ENCODE results near the gene EEF1A2.
"Not testable (repeated sequence)": the region's sequence is repeated elsewhere in the genome, so short reads cannot be mapped to it uniquely, and the experiment has no call there.

Gene EEF1A2

GRCh38 chr20:63484236-63484635 is 14.6 kb downstream of the EEF1A2 start:
- DNase-seq: no peak

GRCh38 chr20:63483834-63484233 is 15.0 kb downstream of the EEF1A2 start:
- no peak for DNase-seq

- peak; percentile 21 for DNase-seq
Measured at GRCh38 chr20:63482021-63482587, 16.8 kb downstream of the EEF1A2 start.

GRCh38 chr20:63481503-63481902 is 17.4 kb downstream of the EEF1A2 start:
- DNase-seq: no peak

- DNase-seq: not testable (repeated sequence)
Measured at GRCh38 chr20:63479695-63480419, 19.0 kb downstream of the EEF1A2 start.

- no peak for DNase-seq
Measured at GRCh38 chr20:63478346-63479302, 20.3 kb downstream of the EEF1A2 start.

GRCh38 chr20:63477944-63478343 is 20.9 kb downstream of the EEF1A2 start:
- DNase-seq: no peak

- DNase-seq: no peak
Measured at GRCh38 chr20:63477061-63477616, 21.7 kb downstream of the EEF1A2 start.

- DNase-seq: no peak
Measured at GRCh38 chr20:63475209-63475608, 23.7 kb downstream of the EEF1A2 start.

- no peak for DNase-seq
Measured at GRCh38 chr20:63473555-63474449, 25.1 kb downstream of the EEF1A2 start.

- no peak for DNase-seq
Measured at GRCh38 chr20:63472862-63473390, 26.0 kb downstream of the EEF1A2 start.

- no peak for DNase-seq
Measured at GRCh38 chr20:63471981-63472831, 26.7 kb downstream of the EEF1A2 start, which contains the start of gene KCNQ2. TSS of gene KCNQ2 (minus strand) at chr20:63472655. CDS start at chr20:63472463, 192 bp downstream.

GRCh38 chr20:63471717-63471980 is 27.2 kb downstream of the EEF1A2 start:
- DNase-seq: no peak

- no peak for DNase-seq
Measured at GRCh38 chr20:63471002-63471716, 27.7 kb downstream of the EEF1A2 start.

GRCh38 chr20:63470410-63470809 is 28.5 kb downstream of the EEF1A2 start:
- DNase-seq: no peak

- DNase-seq: no peak
Measured at GRCh38 chr20:63469713-63470101, 29.2 kb downstream of the EEF1A2 start.

- DNase-seq: no peak
Measured at GRCh38 chr20:63469019-63469712, 29.7 kb downstream of the EEF1A2 start.

GRCh38 chr20:63468421-63468820 is 30.5 kb downstream of the EEF1A2 start:
- DNase-seq: no peak

GRCh38 chr20:63467294-63468083 is 31.4 kb downstream of the EEF1A2 start:
- DNase-seq: no peak

Measured in right hindlimb (tissue), 1 donor.